GM23248 (cell line): Measurements from ENCODE around the gene COMMD4.
"Not testable (repeated sequence)": the region's sequence is repeated elsewhere in the genome, so short reads cannot be mapped to it uniquely, and the experiment has no call there.

Experiments used
- EZH2 ChIP-seq: fragments of 200-600 bp; sonication (generic); IDR thresholded peaks from 2 replicates; pipeline ENCODE4 v1.6.1; 2018; ENCODE audit warnings: antibody characterized with exemption, mild to moderate bottlenecking; ENCODE audit not compliant: insufficient read depth, poor library complexity, severe bottlenecking
- EZH2phosphoT487 ChIP-seq: fragments of 200-600 bp; sonication (generic); IDR thresholded peaks from 2 replicates; pipeline ENCODE4 v1.6.1; 2018; ENCODE audit warnings: antibody characterized with exemption, moderate library complexity, mild to moderate bottlenecking, low read depth; ENCODE audit not compliant: insufficient read depth

- not testable (repeated sequence) for TF ChIP-seq EZH2phosphoT487, EZH2
Measured at GRCh38 chr15:75298541-75299310, 37.1 kb upstream of the COMMD4 start.
